Fibroblast of peridontal ligament (primary cell): ENCODE measurements around the gene KCNAB2.
"Not testable (repeated sequence)": the region's sequence is repeated elsewhere in the genome, so short reads cannot be mapped to it uniquely, and the experiment has no call there.

Experiments used
- DNase-seq: peaks from one replicate; pipeline ENCODE4 v3.0.0-alpha.2; 2010; ENCODE audit errors: extremely low read depth

KCNAB2 gene

GRCh38 chr1:6054596-6054995, 8.9 kb downstream of the KCNAB2 start:
- DNase-seq, result no peak

- no peak for DNase-seq
Observed at GRCh38 chr1:6056572-6056948, 10.9 kb downstream of the KCNAB2 start.

- no peak for DNase-seq
Observed at GRCh38 chr1:6057170-6057845, 11.6 kb downstream of the KCNAB2 start.

GRCh38 chr1:6059866-6060265, 14.2 kb downstream of the KCNAB2 start:
- DNase-seq, result no peak

GRCh38 chr1:6062670-6063069, 17.0 kb downstream of the KCNAB2 start:
- no peak for DNase-seq

GRCh38 chr1:6063532-6064053, 17.9 kb downstream of the KCNAB2 start:
- DNase-seq, result not testable (repeated sequence)

GRCh38 chr1:6065093-6065858, 19.6 kb downstream of the KCNAB2 start:
- no peak for DNase-seq

GRCh38 chr1:6066680-6067079, 21.0 kb downstream of the KCNAB2 start:
- no peak for DNase-seq

- no peak for DNase-seq
Observed at GRCh38 chr1:6068073-6068472, 22.4 kb downstream of the KCNAB2 start.

GRCh38 chr1:6068932-6069331, 23.2 kb downstream of the KCNAB2 start:
- no peak for DNase-seq

- DNase-seq, result no peak
Observed at GRCh38 chr1:6069573-6069972, 23.9 kb downstream of the KCNAB2 start.

GRCh38 chr1:6070450-6070974, 24.8 kb downstream of the KCNAB2 start:
- no peak for DNase-seq

- no peak for DNase-seq
Observed at GRCh38 chr1:6071219-6071618, 25.5 kb downstream of the KCNAB2 start.

GRCh38 chr1:6072774-6073479, 27.2 kb downstream of the KCNAB2 start:
- DNase-seq, result no peak

GRCh38 chr1:6073480-6074053, 27.9 kb downstream of the KCNAB2 start:
- no peak for DNase-seq

GRCh38 chr1:6074192-6074901, 28.7 kb downstream of the KCNAB2 start:
- no peak for DNase-seq

- no peak for DNase-seq
Observed at GRCh38 chr1:6075748-6076147, 30.1 kb downstream of the KCNAB2 start.

- not testable (repeated sequence) for DNase-seq
Observed at GRCh38 chr1:6077061-6077460, 31.4 kb downstream of the KCNAB2 start.

GRCh38 chr1:6077506-6077905, 31.8 kb downstream of the KCNAB2 start:
- no peak for DNase-seq

- no peak for DNase-seq
Observed at GRCh38 chr1:6077919-6078318, 32.2 kb downstream of the KCNAB2 start.

GRCh38 chr1:6080469-6080868, 34.8 kb downstream of the KCNAB2 start:
- DNase-seq, result no peak
